CD1c-positive myeloid dendritic cell (primary cell): ENCODE results near the gene NAALADL2.

Experiments used
- DNase-seq: peaks from one replicate; pipeline ENCODE4 v3.0.0-alpha.2; 2016; ENCODE audit errors: extremely low spot score

NAALADL2 gene

GRCh38 chr3:175839366-175840005 is 980.4 kb downstream of the NAALADL2 start:
- no peak for DNase-seq

DNA sequence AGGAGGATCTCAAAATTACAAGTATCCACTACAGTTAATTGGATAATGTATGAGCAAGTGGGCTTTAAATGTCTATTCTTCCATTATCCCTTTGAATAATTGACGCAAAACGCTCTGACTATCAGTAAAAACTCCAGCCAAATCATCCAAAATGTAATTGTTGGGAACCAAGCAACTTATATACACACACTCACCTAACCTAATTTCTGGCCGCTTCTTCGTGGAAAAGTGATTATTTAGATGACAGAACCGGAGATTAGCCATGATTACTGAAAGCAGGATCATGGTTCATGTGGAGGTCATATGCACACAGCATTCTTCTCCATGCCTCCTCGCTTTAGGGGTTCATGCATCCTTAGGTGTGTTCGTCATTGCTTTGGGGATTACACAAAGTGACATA is 992.4 kb downstream of the NAALADL2 start:
- DNase-seq = no peak

- no peak for DNase-seq
Measured at GRCh38 chr3:175852560-175852959, 993.4 kb downstream of the NAALADL2 start.

DNA sequence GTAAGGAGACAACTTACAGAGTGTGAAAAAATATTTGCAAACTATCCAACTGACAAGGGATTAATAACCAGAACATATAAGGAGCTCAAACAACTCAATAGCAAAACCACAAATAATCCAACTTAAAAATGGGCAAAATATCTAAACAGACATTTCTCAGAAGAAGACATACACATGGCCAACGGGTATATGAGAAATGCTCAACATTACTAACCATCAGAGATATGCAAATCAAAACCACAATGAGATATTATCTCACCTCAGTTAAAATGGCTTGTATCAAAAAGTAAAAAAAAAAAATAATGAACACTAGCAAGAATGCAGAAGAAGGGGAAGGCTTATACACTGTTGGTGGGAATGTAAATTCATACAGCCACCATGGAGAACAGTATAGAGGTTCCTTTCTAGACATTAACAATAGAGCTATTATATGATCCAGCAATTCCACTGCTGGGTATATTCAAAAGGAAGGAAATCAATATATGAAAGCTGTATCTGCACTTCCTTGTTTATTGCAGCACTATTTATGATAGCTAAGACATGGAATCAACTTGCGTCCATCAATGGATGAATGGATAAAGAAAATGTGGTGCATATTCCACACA is 998.6 kb downstream of the NAALADL2 start:
- DNase-seq = no peak
